Measurements from ENCODE around the gene RAD1.
A peak's percentile ranks its signal among the peaks of the same experiment; 100 is the strongest.
"Not testable (repeated sequence)": the region's sequence is repeated elsewhere in the genome, so short reads cannot be mapped to it uniquely, and the experiment has no call there.

The RAD1 gene

DNA sequence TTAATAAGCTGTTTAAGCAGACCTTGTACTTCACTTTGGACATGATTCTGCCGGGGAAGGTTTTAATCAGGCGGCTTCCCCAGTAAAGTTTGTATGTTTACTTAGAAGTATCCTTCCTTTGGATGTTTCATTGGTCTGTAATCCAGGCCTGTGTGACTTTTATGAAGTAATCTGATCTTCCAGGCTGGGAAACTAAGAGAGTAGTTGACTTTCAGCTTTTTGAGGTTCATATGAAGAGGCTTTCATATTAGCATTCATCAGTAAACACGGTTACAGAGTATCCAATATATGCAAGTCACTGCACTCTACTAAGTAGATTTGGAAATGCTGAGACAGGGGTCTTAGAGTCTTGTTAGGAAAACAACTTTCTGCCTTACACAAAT lies 15.1 kb upstream of the RAD1 start:
- H3K36me3 ChIP-seq: peaks cover 30 to 64% (median 50%) of the 10 kb centered on the region in 11 experiments

DNA sequence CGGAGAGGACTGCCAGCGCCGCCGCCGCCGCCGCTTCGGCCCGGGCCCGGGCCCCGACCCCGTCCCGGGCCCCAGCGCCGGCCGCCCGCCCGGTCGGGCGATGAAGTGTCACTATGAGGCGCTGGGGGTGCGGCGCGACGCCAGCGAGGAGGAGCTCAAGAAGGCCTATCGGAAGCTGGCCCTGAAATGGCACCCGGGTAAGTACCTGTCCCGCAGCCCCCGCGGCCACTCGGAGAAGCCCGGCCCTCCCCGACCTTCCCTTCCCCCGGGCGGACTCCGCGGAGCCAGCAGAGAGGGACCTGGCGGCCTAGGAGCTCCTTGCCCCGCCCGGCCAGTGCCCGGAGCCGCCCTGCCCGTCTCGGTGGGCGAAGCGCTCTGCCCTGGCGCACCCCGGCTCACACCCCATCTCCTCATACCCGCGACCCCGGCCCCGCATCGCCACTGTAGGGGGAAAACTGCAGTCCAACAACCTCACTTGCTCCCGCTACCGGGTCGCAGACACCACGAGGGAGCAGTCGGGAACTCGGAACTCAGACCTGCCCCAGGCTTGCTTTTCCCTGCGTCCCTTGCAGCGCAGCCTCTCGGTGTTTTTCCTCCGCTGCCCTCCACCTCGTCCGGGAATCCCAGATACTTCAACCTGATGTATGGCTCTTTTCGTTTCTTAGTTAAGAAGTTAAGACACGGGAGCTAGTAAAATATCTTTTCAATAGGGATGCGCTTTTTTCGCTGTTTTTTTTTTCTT lies 14.6 kb upstream of the RAD1 start:
- peak overlapping the region; percentile 80 to 97 (median 92) for H3K4me3 ChIP-seq
- peak overlapping the region; percentile 71 to 96 (median 86) for H3K4me2 ChIP-seq
- no peaks in the 10 kb centered on the region for H3K9me3 ChIP-seq (replicated peaks in 1 of 11)
- no peak for TF ChIP-seq Cebpa-rat (IDR thresholded peaks at IDR 0.05)
- peaks cover 24 to 30% (median 28%) of the 10 kb centered on the region in 10 experiments; a peak in 19 of 20 replicates for H3K4me1 ChIP-seq
- H3K9ac ChIP-seq: peak overlapping the region; percentile 81 to 95 (median 91)
- peak overlapping the region; percentile 78 to 95 (median 87) for H3K27ac ChIP-seq
- H3K27me3 ChIP-seq: no peaks in the 10 kb centered on the region
- peaks cover 9 to 82% (median 44%) of the 10 kb centered on the region in 11 experiments; a peak in 18 of 22 replicates for H4K20me1 ChIP-seq
- peaks cover 33 to 64% (median 50%) of the 10 kb centered on the region in 11 experiments for H3K36me3 ChIP-seq

More for the DNA sequence above, 15.1 kb upstream of the RAD1 start:
- no peaks in the 10 kb centered on the region for H3K9me3 ChIP-seq (replicated peaks in 1 of 11)
- H3K27ac ChIP-seq: peak overlapping the region; percentile 78 to 95 (median 87)
- H3K4me3 ChIP-seq: peak overlapping the region; percentile 80 to 97 (median 92)
- peak overlapping the region; percentile 71 to 96 (median 86) for H3K4me2 ChIP-seq
- peak overlapping the region; percentile 81 to 95 (median 91) for H3K9ac ChIP-seq
- H3K27me3 ChIP-seq: no peaks in the 10 kb centered on the region
- peaks cover 24 to 30% (median 28%) of the 10 kb centered on the region in 10 experiments; a peak in 19 of 20 replicates for H3K4me1 ChIP-seq
- peaks cover 9 to 82% (median 44%) of the 10 kb centered on the region in 11 experiments; a peak in 19 of 22 replicates for H4K20me1 ChIP-seq
- TF ChIP-seq Cebpa-rat (IDR thresholded peaks at IDR 0.05): no peak

DNA sequence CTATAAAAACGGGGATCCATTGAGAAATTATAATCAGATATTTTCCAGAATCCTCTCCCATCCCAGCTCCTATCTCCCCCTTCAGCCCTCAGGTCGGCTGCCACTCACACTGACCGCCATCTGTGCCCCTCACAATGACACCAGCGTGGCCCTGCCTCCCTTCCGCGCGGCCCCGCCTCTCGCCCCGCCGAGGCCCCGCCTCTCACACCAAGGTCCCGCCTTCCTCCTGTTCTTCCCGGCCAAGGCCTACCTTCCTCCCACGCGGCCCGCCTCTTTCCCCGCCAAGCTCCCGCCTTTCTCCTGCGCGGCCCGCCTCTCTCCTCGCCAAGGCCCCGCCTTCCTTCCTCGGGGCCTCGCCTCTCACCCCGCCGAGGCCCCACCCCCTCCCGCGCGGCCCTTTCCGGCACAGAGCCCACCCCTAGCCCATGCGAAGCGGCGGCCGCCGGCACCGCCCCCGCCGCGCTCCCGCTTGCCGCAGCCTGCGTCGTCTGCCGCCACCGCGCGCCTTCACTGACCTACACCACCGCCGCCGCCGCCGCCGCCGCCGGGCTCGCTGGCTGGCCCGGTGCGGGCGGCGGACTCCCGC lies 13.9 kb upstream of the RAD1 start, which contains the start of gene DNAJC21:
TSS of gene DNAJC21 (plus strand) at position 426 of the 586 bp plus-strand sequence. CDS start 261 bp downstream, outside the sequence.
- peaks cover 36 to 64% (median 50%) of the 10 kb centered on the region in 11 experiments for H3K36me3 ChIP-seq
- H3K9me3 ChIP-seq (replicated peaks in 1 of 11): no peaks in the 10 kb centered on the region
- H3K27ac ChIP-seq: peak within 1 kb of the TSS; percentile 78 to 95 (median 87)

DNA sequence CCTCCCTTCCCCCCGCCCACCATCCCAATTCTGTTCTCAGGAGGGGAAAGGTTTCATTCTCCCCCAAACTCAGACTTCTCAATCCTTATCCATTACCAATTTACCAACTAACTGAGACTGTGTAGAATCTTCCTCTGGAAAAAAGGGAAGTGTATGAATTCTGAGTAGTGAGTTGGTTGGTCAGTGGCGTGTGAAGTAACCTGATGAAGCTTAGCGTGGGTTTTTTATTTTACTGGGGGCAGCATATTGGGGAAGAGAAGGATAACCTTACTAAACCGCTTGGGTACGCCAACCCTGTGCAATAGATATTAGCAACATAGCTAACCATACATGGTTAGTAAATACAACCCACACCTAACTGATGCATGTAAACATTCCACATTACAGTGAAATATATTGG lies 13.0 kb upstream of the RAD1 start:
- TF ChIP-seq Cebpa-rat (IDR thresholded peaks at IDR 0.05): no peak
- Histone ChIP-seq H3K27me3 (no peaks in the 10 kb centered on the region), H3K4me1 (peaks cover 24 to 40% (median 33%) of the 10 kb centered on the region in 10 experiments; a peak in 19 of 20 replicates), H3K4me3 (peak overlapping the region in 1 of 10 experiments; percentile 94; a peak in 1 of 20 replicates), H3K9me3 (replicated peaks in 1 of 11) (no peaks in the 10 kb centered on the region), H3K4me2 (peak overlapping the region; percentile 63 to 86 (median 72); a peak in 21 of 22 replicates), H4K20me1 (peaks cover 2 to 81% (median 27%) of the 10 kb centered on the region in 11 experiments; a peak in 19 of 22 replicates), H3K27ac (no peak overlapping the region), H3K36me3 (peaks cover 33 to 64% (median 52%) of the 10 kb centered on the region in 11 experiments), H3K9ac (no peak overlapping the region)

More for the DNA sequence above, 13.9 kb upstream of the RAD1 start, which contains the start of gene DNAJC21:
- Histone ChIP-seq H3K27me3 (no peaks in the 10 kb centered on the region), H3K4me1 (peaks cover 24 to 30% (median 28%) of the 10 kb centered on the region in 10 experiments; a peak in 19 of 20 replicates), H4K20me1 (peaks cover 5 to 81% (median 37%) of the 10 kb centered on the region in 11 experiments; a peak in 19 of 22 replicates), H3K4me3 (peak within 1 kb of the TSS; percentile 80 to 97 (median 92)), H3K9ac (peak within 1 kb of the TSS; percentile 81 to 95 (median 91)), H3K4me2 (peak within 1 kb of the TSS; percentile 71 to 96 (median 86))
- TF ChIP-seq Cebpa-rat (IDR thresholded peaks at IDR 0.05): no peak

- Histone ChIP-seq H3K4me1 (peaks cover 24 to 43% (median 35%) of the 10 kb centered on the region in 10 experiments; a peak in 19 of 20 replicates), H3K27ac (no peak overlapping the region), H3K4me3 (no peak overlapping the region), H3K9ac (no peak overlapping the region), H3K4me2 (peak overlapping the region in 6 of 11 experiments; percentile 67 to 86 (median 75); a peak in 7 of 22 replicates), H3K9me3 (replicated peaks in 1 of 11) (no peaks in the 10 kb centered on the region), H3K36me3 (peaks cover 36 to 64% (median 53%) of the 10 kb centered on the region in 11 experiments), H3K27me3 (no peaks in the 10 kb centered on the region), H4K20me1 (peaks cover 0 to 79% (median 23%) of the 10 kb centered on the region in 11 experiments; a peak in 17 of 22 replicates)
- no peak for TF ChIP-seq Cebpa-rat (IDR thresholded peaks at IDR 0.05)
Observed at GRCh38 chr5:34927785-34928184, 12.5 kb upstream of the RAD1 start.

GRCh38 chr5:34926318-34926888 lies 11.1 kb upstream of the RAD1 start:
- no peaks in the 10 kb centered on the region for H3K9me3 ChIP-seq (replicated peaks in 1 of 11)
- H3K9ac ChIP-seq: no peak overlapping the region
- no peak for TF ChIP-seq Cebpa-rat (IDR thresholded peaks at IDR 0.05)
- H4K20me1 ChIP-seq: peaks cover 0 to 78% (median 19%) of the 10 kb centered on the region in 11 experiments; a peak in 16 of 22 replicates
- no peaks in the 10 kb centered on the region for H3K27me3 ChIP-seq
- peaks cover 21 to 37% (median 29%) of the 10 kb centered on the region in 10 experiments; a peak in 19 of 20 replicates for H3K4me1 ChIP-seq
- H3K36me3 ChIP-seq: peaks cover 50 to 67% (median 64%) of the 10 kb centered on the region in 11 experiments
- no peak overlapping the region for H3K27ac ChIP-seq
- no peak overlapping the region for H3K4me2 ChIP-seq
- H3K4me3 ChIP-seq: no peak overlapping the region

DNA sequence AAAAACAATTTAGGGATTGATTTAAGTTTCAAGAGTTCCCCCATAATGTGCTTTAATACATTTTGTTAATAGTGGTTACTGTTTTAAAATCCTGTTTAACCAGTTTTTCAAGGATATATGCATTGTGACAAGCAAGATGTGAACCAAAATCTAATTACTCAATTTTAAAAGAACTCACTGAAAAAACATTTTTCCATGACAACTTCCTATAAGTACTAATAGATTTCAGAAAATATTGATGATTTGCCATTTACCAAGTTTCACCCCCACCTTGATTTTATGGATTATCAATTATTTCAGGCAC lies 9.1 kb upstream of the RAD1 start:
- no peak overlapping the region for H3K4me3 ChIP-seq
- H3K27ac ChIP-seq: no peak overlapping the region
- no peaks in the 10 kb centered on the region for H3K9me3 ChIP-seq (replicated peaks in 1 of 11)
- peaks cover 11 to 29% (median 20%) of the 10 kb centered on the region in 10 experiments; a peak in 19 of 20 replicates for H3K4me1 ChIP-seq
- no peak for TF ChIP-seq Cebpa-rat (IDR thresholded peaks at IDR 0.05)
- H4K20me1 ChIP-seq: peaks cover 0 to 80% (median 21%) of the 10 kb centered on the region in 11 experiments; a peak in 16 of 22 replicates
- no peaks in the 10 kb centered on the region for H3K27me3 ChIP-seq
- no peak overlapping the region for H3K9ac ChIP-seq
- H3K36me3 ChIP-seq: peaks cover 70 to 87% (median 84%) of the 10 kb centered on the region in 11 experiments
- H3K4me2 ChIP-seq: no peak overlapping the region

GRCh38 chr5:34923694-34924461 lies 8.6 kb upstream of the RAD1 start:
- Histone ChIP-seq H3K4me2 (peak overlapping the region in 4 of 11 experiments; percentile 1 to 27 (median 3); a peak in 1 of 22 replicates), H3K4me3 (no peak overlapping the region), H3K9ac (peak overlapping the region in 1 of 11 experiments; percentile 37; a peak in 1 of 22 replicates), H3K27ac (no peak overlapping the region), H3K4me1 (peaks cover 10 to 27% (median 20%) of the 10 kb centered on the region in 10 experiments; a peak in 19 of 20 replicates), H4K20me1 (peaks cover 0 to 85% (median 21%) of the 10 kb centered on the region in 11 experiments; a peak in 16 of 22 replicates), H3K9me3 (replicated peaks in 1 of 11) (no peaks in the 10 kb centered on the region), H3K27me3 (no peaks in the 10 kb centered on the region), H3K36me3 (peaks cover 74 to 93% (median 89%) of the 10 kb centered on the region in 11 experiments)
- TF ChIP-seq Cebpa-rat (IDR thresholded peaks at IDR 0.05): no peak

GRCh38 chr5:34923256-34923655 lies 8.0 kb upstream of the RAD1 start:
- Histone ChIP-seq H4K20me1 (peaks cover 0 to 87% (median 21%) of the 10 kb centered on the region in 11 experiments; a peak in 16 of 22 replicates), H3K9ac (peak overlapping the region in 1 of 11 experiments; percentile 37; a peak in 1 of 22 replicates), H3K4me2 (peak overlapping the region in 4 of 11 experiments; percentile 1 to 27 (median 3); a peak in 1 of 22 replicates), H3K36me3 (peaks cover 76 to 99% (median 95%) of the 10 kb centered on the region in 11 experiments), H3K4me1 (peaks cover 3 to 21% (median 14%) of the 10 kb centered on the region in 10 experiments; a peak in 19 of 20 replicates)
- not testable (repeated sequence) for H3K27me3 ChIP-seq; H3K9me3 ChIP-seq (replicated peaks in 1 of 11); H3K4me3 ChIP-seq; H3K27ac ChIP-seq
